Kidney epithelial cell (primary cell): Measurements from ENCODE around the gene SLC5A6. TPM values are rescaled to one million over a fixed set of nuclear protein-coding genes. Genes with fewer than 3 reads are reported as not detected.

Experiments used
- DNase-seq: peaks from one replicate; pipeline ENCODE4 v3.0.0-alpha.2; 2010; ENCODE audit warnings: low read depth
- H3K27me3 ChIP-seq: 2 replicates; pipeline ENCODE4 v1.6.0; 2011; ENCODE audit warnings: low read length; ENCODE audit not compliant: control insufficient read depth, insufficient read depth
- H3K36me3 ChIP-seq: 2 replicates; pipeline ENCODE4 v1.5.1; 2011; ENCODE audit warnings: low read length; ENCODE audit not compliant: control insufficient read depth, insufficient read depth
- H3K4me3 ChIP-seq: 2 replicates; pipeline ENCODE4 v1.5.1; 2011; ENCODE audit warnings: low read depth, mild to moderate bottlenecking, control low read depth, low read length
- total RNA-seq: library from RNA; depleted of rRNA; stranded (reverse); fragments of >200 nt; gene quantifications from 2 replicates; pipeline ENCODE4 v1.2.3, GENCODE V29; 2015
- TF ChIP-seq, protein P1 (sequence below): IDR thresholded peaks from 2 replicates; pipeline ENCODE4 v1.5.1; 2011; ENCODE audit warnings: mild to moderate bottlenecking, moderate library complexity, low read length, control low read depth, inconsistent platforms; ENCODE audit not compliant: insufficient read depth, poor library complexity, severe bottlenecking

The SLC5A6 gene
- total RNA-seq, 1 donor from 2014 or later = 52.1 TPM

DNA sequence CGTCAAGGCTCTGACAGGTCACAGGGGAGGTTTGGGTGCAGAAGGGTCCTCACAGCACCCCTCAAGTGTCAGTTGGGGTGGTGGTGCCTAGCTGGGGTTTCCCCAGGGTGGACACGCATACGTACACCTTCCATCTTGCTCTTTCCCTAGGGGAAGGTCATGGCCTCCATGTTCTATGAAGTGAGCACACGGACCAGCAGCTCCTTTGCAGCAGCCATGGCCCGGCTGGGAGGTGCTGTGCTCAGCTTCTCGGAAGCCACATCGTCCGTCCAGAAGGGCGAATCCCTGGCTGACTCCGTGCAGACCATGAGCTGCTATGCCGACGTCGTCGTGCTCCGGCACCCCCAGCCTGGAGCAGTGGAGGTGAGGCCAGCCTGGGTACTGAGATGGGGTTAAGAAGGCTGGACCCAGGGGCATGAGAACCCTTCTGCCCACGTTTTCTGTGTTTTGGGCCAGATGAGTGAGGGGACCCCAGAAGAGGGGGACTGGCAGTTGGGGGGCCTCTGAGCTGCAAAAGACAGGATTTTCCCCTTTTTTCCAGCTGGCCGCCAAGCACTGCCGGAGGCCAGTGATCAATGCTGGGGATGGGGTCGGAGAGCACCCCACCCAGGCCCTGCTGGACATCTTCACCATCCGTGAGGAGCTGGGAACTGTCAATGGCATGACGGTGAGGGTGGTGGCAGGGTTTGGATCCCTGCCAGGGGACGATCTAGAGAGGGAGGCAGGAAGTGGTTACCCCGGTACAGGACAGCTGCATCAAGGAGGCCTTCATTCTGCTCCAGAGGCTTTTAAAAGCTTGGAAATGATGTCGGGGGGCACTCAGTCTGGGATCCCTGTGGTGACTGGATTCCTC, 29.9 kb upstream of the SLC5A6 start:
- Histone ChIP-seq H3K4me3 (no peak overlapping the region), H3K36me3 (peaks cover 8% of the 10 kb centered on the region), H3K27me3 (no peaks in the 10 kb centered on the region)
- no peak for DNase-seq
- TF ChIP-seq, protein P1, sequence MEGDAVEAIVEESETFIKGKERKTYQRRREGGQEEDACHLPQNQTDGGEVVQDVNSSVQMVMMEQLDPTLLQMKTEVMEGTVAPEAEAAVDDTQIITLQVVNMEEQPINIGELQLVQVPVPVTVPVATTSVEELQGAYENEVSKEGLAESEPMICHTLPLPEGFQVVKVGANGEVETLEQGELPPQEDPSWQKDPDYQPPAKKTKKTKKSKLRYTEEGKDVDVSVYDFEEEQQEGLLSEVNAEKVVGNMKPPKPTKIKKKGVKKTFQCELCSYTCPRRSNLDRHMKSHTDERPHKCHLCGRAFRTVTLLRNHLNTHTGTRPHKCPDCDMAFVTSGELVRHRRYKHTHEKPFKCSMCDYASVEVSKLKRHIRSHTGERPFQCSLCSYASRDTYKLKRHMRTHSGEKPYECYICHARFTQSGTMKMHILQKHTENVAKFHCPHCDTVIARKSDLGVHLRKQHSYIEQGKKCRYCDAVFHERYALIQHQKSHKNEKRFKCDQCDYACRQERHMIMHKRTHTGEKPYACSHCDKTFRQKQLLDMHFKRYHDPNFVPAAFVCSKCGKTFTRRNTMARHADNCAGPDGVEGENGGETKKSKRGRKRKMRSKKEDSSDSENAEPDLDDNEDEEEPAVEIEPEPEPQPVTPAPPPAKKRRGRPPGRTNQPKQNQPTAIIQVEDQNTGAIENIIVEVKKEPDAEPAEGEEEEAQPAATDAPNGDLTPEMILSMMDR = no peak

DNA sequence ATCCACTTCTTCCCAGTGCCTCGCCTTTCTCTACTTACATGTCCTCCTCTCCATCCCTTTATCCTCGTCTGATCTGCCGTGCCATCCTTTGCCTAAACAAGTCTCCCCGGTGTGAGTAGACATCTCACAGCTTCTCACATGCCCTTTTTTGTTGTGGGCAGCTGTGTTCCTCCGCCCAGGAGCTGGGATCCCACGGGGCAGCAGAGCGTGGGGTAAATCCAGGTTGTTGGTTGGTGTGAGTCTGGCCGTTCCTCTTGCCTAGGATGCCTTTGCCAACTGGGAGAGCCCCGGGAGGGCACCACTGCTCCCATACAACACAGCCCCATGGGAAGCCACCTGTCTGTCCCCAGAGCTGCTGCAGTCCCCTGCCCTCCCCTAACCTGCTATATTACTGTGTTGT, 28.3 kb upstream of the SLC5A6 start:
- Histone ChIP-seq H3K27me3 (no peaks in the 10 kb centered on the region), H3K4me3 (no peak overlapping the region), H3K36me3 (peaks cover 8% of the 10 kb centered on the region)
- TF ChIP-seq, protein P1 = no peak
- no peak for DNase-seq

DNA sequence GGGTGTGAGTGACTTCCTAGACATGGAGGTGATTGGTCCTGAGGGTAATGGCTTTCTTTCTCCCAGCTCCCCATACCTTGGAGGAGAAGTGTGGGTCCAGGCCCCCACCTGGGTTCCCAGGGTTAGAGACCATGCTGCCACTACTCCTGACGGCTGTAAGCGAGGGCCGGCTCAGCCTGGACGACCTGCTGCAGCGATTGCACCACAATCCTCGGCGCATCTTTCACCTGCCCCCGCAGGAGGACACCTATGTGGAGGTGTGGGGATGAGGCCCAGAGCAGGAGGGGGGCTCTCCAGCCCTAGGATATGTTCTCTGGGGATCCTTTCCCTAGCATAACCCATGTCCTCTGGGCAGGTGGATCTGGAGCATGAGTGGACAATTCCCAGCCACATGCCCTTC, 26.9 kb upstream of the SLC5A6 start:
- no peak for DNase-seq
- TF ChIP-seq, protein P1 = no peak
- no peaks in the 10 kb centered on the region for H3K27me3 ChIP-seq
- peaks cover 10% of the 10 kb centered on the region for H3K36me3 ChIP-seq
- H3K4me3 ChIP-seq = no peak overlapping the region

DNA sequence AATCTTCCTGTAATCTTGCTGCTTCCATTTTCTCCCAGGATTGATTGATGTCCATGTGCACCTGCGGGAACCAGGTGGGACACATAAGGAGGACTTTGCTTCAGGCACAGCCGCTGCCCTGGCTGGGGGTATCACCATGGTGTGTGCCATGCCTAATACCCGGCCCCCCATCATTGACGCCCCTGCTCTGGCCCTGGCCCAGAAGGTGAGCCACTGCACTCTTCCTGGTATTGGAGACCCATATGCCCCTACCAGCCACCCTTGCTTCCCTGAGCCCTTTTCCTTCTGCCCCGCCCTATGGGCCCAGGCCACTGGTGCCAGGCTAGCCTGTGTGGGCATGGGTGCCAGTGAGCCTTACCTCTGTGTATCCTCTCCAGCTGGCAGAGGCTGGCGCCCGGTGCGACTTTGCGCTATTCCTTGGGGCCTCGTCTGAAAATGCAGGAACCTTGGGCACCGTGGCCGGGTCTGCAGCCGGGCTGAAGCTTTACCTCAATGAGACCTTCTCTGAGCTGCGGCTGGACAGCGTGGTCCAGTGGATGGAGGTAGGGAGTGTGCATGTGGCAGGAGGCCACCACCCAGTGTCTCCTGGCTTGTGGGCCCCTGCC, 25.4 kb upstream of the SLC5A6 start:
- DNase-seq = no peak
- Histone ChIP-seq H3K4me3 (no peak overlapping the region), H3K27me3 (no peaks in the 10 kb centered on the region), H3K36me3 (peaks cover 6% of the 10 kb centered on the region)
- TF ChIP-seq, protein P1 = no peak

DNA sequence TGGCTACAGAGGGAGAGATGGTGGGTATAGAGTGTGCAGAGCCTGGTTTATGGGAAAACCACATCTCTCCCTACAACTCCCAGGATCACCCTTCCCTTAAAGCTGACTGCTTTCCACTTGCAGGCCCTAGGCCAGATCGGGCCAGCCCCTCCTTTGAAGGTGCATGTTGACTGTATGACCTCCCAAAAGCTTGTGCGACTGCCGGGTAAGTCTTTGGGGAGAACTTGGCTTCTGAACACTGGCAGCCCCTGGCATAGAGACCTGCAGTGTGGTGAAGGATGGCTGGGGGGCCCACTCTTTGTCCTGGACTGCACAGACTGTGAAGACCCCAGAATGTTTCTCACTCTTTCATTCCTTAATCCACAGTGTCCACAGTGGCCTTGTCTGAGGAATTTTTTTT, 24.6 kb upstream of the SLC5A6 start:
- TF ChIP-seq, protein P1 = no peak
- no peak overlapping the region for H3K4me3 ChIP-seq
- no peak for DNase-seq
- peaks cover 6% of the 10 kb centered on the region for H3K36me3 ChIP-seq
- no peaks in the 10 kb centered on the region for H3K27me3 ChIP-seq
